GM12878 (cell line): ENCODE results near the gene STRN4. TPM values are rescaled to one million over a fixed set of nuclear protein-coding genes. Genes with fewer than 3 reads are reported as not detected.

Source experiments
- ATAC-seq: fragments of 200-7000 bp; cut with Tn5 transposase; 3 replicates; pipeline ENCODE4 v1.9.1; 2020; ENCODE audit warnings: mild to moderate bottlenecking, moderate library complexity
- BruUV-seq: library from RNA; stranded (reverse); fragments of 400-500 nt; replicated peaks from 2 replicates; lab custom pipeline; 2021; lab: Mats Ljungman, UMichigan
- CTCF ChIA-PET: fragments of 300-600 bp; sonication (Branson Sonifier 250); formaldehyde crosslinking; extraction: SDS; loops from one replicate; lab custom pipeline; 2021; ENCODE audit warnings: inconsistent platforms; lab: Yijun Ruan, JAX
- POLR2A ChIA-PET: fragments of 350-600 bp; formaldehyde crosslinking; extraction: SDS; loops from one replicate; lab custom pipeline; 2021; ENCODE audit warnings: inconsistent platforms; lab: Charles Lee
- RAD21 ChIA-PET: fragments of 300-600 bp; sonication (Branson Sonifier 250); formaldehyde crosslinking; loops from one replicate; lab custom pipeline; 2023; ENCODE audit warnings: antibody characterized with exemption; ENCODE audit not compliant: unreplicated experiment; lab: Charles Lee
- SMC1A ChIA-PET: fragments of 300-600 bp; sonication (Branson Sonifier 250); formaldehyde crosslinking; loops from one replicate; lab custom pipeline; 2023; ENCODE audit not compliant: unreplicated experiment, uncharacterized antibody; lab: Charles Lee
- DNase-seq: peaks from one replicate; pipeline ENCODE4 v3.0.0-alpha.2; 2011; ENCODE audit warnings: low read depth, low spot score
- FAIRE-seq: peaks from 3 replicates; lab custom pipeline; 2011; peaks lifted over from hg19 to GRCh38; lab: Jason Lieb, UNC
- H2AFZ ChIP-seq: 2 replicates; pipeline ENCODE4 v1.6.0; 2011; ENCODE audit warnings: low read depth, low read length, control low read depth; ENCODE audit not compliant: control insufficient read depth
- H3K27ac ChIP-seq: 2 replicates; pipeline ENCODE4 v1.5.1; 2011; ENCODE audit warnings: control low read depth; ENCODE audit not compliant: control insufficient read depth, insufficient read depth
- H3K27me3 ChIP-seq, 2 experiments: replicated peaks in 1 of 2; 2 replicates each; pipeline versions ENCODE4 v1.6.0 to v1.6.1; 2011; ENCODE audit warnings: low read length in 1 of 2; ENCODE audit not compliant: control insufficient read depth in 2 of 2, insufficient read depth in 2 of 2
- H3K36me3 ChIP-seq, 2 experiments: 2 replicates each; pipeline ENCODE4 v1.5.1; 2011; ENCODE audit warnings: low read length in 1 of 2; ENCODE audit not compliant: control insufficient read depth in 2 of 2, insufficient read depth in 2 of 2
- H3K4me1 ChIP-seq: 2 replicates; pipeline ENCODE4 v1.6.1; 2011; ENCODE audit warnings: mild to moderate bottlenecking, low read length, moderate library complexity, mixed read lengths; ENCODE audit not compliant: control insufficient read depth, insufficient read depth
- H3K4me2 ChIP-seq: 2 replicates; pipeline ENCODE4 v1.6.0; 2011; ENCODE audit warnings: control low read depth; ENCODE audit not compliant: control insufficient read depth, insufficient read depth
- H3K4me3 ChIP-seq: fragments of 200-600 bp; sonication (generic); 2 replicates; pipeline ENCODE4 v1.5.1; 2016
- H3K79me2 ChIP-seq: 2 replicates; pipeline ENCODE4 v1.6.0; 2011; ENCODE audit warnings: low read length; ENCODE audit not compliant: control insufficient read depth, insufficient read depth
- H3K9ac ChIP-seq: 2 replicates; pipeline ENCODE4 v1.8.0; 2011; ENCODE audit warnings: low read length, control low read depth, mixed read lengths; ENCODE audit not compliant: control insufficient read depth, insufficient read depth
- H3K9me3 ChIP-seq: replicated peaks from 3 replicates; pipeline ENCODE4 v1.5.1; 2011; ENCODE audit warnings: mild to moderate bottlenecking, low read length; ENCODE audit not compliant: control insufficient read depth, insufficient read depth
- H4K20me1 ChIP-seq: 2 replicates; pipeline ENCODE4 v1.6.0; 2011; ENCODE audit not compliant: control insufficient read depth, insufficient read depth
- BRCA1 ChIP-seq: IDR thresholded peaks from 2 replicates; pipeline ENCODE4 v1.6.1; 2011; ENCODE audit warnings: low read depth, low read length, improper control_type of control experiment
- EED ChIP-seq: sonication (generic); IDR thresholded peaks from 2 replicates; pipeline ENCODE4 v1.6.1; 2016; ENCODE audit warnings: antibody characterized with exemption, low read depth
- IRF5 ChIP-seq: fragments of 450-650 bp; IDR thresholded peaks from 2 replicates; pipeline ENCODE4 v1.6.1; 2017; ENCODE audit warnings: borderline replicate concordance
- KLF5 ChIP-seq: fragments of 450-650 bp; IDR thresholded peaks from 2 replicates; pipeline ENCODE4 v1.6.1; 2014; ENCODE audit warnings: mild to moderate bottlenecking; ENCODE audit not compliant: partially characterized antibody
- LARP7 ChIP-seq: fragments of 450-650 bp; IDR thresholded peaks from 2 replicates; pipeline ENCODE4 v1.6.1; 2017; ENCODE audit warnings: mild to moderate bottlenecking
- POLR2A ChIP-seq: IDR thresholded peaks from 2 replicates; pipeline ENCODE4 v1.6.1; 2011; ENCODE audit warnings: low read depth, mild to moderate bottlenecking, low read length
- RUNX3 ChIP-seq: IDR thresholded peaks from 2 replicates; pipeline ENCODE4 v1.6.1; 2012; ENCODE audit warnings: low read length, inconsistent platforms
- USF1 ChIP-seq: IDR thresholded peaks from 2 replicates; pipeline ENCODE4 v1.6.1; 2011; ENCODE audit warnings: borderline replicate concordance, low read depth, mild to moderate bottlenecking, moderate library complexity, mixed read lengths, low read length; ENCODE audit not compliant: insufficient read depth; ENCODE audit errors: extremely low read length
- ZZZ3 ChIP-seq: IDR thresholded peaks from 2 replicates; pipeline ENCODE4 v1.6.1; 2011; ENCODE audit warnings: low read depth; ENCODE audit not compliant: control insufficient read depth, insufficient read length
- WGBS: methylation state at CpG from one replicate; pipeline ENCODE4 v1.1.6; 2016; ENCODE audit warnings: low lambda C conversion rate; ENCODE audit not compliant: insufficient replicate concordance, insufficient coverage; ENCODE audit errors: missing lambda C conversion rate; 5-methylcytosine and 5-hydroxymethylcytosine counted together
- in situ Hi-C: fragments of 300-500 bp; cut with MboI; formaldehyde crosslinking; loops from 9 replicates; pipeline ENCODE4 v1.14.3; 2018; ENCODE audit warnings: mixed read lengths
- intact Hi-C: fragments of 100-400 bp; cut with micrococcal nuclease; formaldehyde crosslinking; loops from one replicate; pipeline ENCODE4 v1.14.2; 2022; ENCODE audit not compliant: unreplicated experiment
- polyA plus RNA-seq, 11 experiments: library from polyadenylated mRNA; depleted of rRNA in 4 of 11; unstranded in 6 of 11; stranded (reverse) in 5 of 11; fragments of >200 nt; fragmentation: Nextera tagmentation in 4 of 11; fragmentation: Illumina TruSeq in 1 of 11; extraction: Ambion mirVana in 4 of 11; extraction: Trizol in 1 of 11; gene quantifications; 1 replicate in 1 of 11; 2 replicates in 10 of 11; pipeline versions ENCODE4 v1.2.1 to v1.2.3, GENCODE V29; 2011 to 2016; ENCODE audit warnings: inconsistent platforms in 2 of 11, missing spikeins in 2 of 11, low read depth in 1 of 11
- total RNA-seq, 4 experiments: library from RNA; depleted of rRNA in 3 of 4; stranded (reverse); fragments of >200 nt in 3 of 4; fragmentation: Illumina TruSeq in 1 of 4; extraction: Trizol in 1 of 4; gene quantifications; 2 replicates each; pipeline versions ENCODE4 v1.2.1 to v1.2.3, GENCODE V29; 2013 to 2021
- TF ChIP-seq, protein P1 (sequence below): fragments of 450-650 bp; IDR thresholded peaks from 2 replicates; pipeline ENCODE4 v1.6.1; 2017; ENCODE audit warnings: mild to moderate bottlenecking, moderate library complexity

The STRN4 gene
- total and polyA plus RNA-seq, 10 of the 15 experiments (the other 5 are each of a cell fraction or from before 2014, with no cell fraction given), result 0.42 to 62.8 (median 22.5) TPM

GRCh38 chr19:46732966-46733689, 13.1 kb downstream of the STRN4 start (continued):
- TF ChIP-seq, protein P1, sequence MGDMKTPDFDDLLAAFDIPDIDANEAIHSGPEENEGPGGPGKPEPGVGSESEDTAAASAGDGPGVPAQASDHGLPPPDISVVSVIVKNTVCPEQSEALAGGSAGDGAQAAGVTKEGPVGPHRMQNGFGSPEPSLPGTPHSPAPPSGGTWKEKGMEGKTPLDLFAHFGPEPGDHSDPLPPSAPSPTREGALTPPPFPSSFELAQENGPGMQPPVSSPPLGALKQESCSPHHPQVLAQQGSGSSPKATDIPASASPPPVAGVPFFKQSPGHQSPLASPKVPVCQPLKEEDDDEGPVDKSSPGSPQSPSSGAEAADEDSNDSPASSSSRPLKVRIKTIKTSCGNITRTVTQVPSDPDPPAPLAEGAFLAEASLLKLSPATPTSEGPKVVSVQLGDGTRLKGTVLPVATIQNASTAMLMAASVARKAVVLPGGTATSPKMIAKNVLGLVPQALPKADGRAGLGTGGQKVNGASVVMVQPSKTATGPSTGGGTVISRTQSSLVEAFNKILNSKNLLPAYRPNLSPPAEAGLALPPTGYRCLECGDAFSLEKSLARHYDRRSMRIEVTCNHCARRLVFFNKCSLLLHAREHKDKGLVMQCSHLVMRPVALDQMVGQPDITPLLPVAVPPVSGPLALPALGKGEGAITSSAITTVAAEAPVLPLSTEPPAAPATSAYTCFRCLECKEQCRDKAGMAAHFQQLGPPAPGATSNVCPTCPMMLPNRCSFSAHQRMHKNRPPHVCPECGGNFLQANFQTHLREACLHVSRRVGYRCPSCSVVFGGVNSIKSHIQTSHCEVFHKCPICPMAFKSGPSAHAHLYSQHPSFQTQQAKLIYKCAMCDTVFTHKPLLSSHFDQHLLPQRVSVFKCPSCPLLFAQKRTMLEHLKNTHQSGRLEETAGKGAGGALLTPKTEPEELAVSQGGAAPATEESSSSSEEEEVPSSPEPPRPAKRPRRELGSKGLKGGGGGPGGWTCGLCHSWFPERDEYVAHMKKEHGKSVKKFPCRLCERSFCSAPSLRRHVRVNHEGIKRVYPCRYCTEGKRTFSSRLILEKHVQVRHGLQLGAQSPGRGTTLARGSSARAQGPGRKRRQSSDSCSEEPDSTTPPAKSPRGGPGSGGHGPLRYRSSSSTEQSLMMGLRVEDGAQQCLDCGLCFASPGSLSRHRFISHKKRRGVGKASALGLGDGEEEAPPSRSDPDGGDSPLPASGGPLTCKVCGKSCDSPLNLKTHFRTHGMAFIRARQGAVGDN, result no peak
- TF ChIP-seq LARP7 (no peak), ZZZ3 (no peak)

- no peak overlapping the region for H2AFZ ChIP-seq
- WGBS, result 73% methylated on average over 28 of the region's 28 CpGs
- H3K4me3 ChIP-seq, result no peak overlapping the region
- intact Hi-C loops, result no loop called here
- no peak for FAIRE-seq
- POLR2A ChIA-PET, result interaction anchor here (0.6 kb wide), 1 partner anchor 69 kb away, joined by 6 read pairs; no protein-coding TSS in a partner anchor
- peaks cover 10% of the 10 kb centered on the region for H3K4me1 ChIP-seq
- H4K20me1 ChIP-seq, result no peaks in the 10 kb centered on the region; the same call in none of the 2 replicates
- no peak overlapping the region for H3K9ac ChIP-seq
- TF ChIP-seq IRF5, result no peak
- TF ChIP-seq USF1, result no peak
- 0 out of 2 replicates have a peak, but pooled peaks have one; percentile 14 for TF ChIP-seq EED
- peak; percentile 71 for TF ChIP-seq RUNX3
- TF ChIP-seq POLR2A, result peak; percentile 50
- TF ChIP-seq BRCA1, result no peak
- no peak for TF ChIP-seq KLF5
- no peaks in the 10 kb centered on the region for H3K9me3 ChIP-seq
- H3K79me2 ChIP-seq, result peaks cover 3% of the 10 kb centered on the region; the same call in 1 of the 2 replicates
- no TSS peak for BruUV-seq
- ATAC-seq, result no peak
- H3K4me2 ChIP-seq, result no peak overlapping the region
- H3K27ac ChIP-seq, result no peak overlapping the region
- no peak for DNase-seq
- H3K36me3 ChIP-seq, result peaks cover 41 to 63% of the 10 kb centered on the region in 2 experiments
- SMC1A ChIA-PET, result no interaction called here
- CTCF ChIA-PET, result interaction anchor here (6.0 kb wide), 1 partner anchor 28 kb away, joined by 78 read pairs; no protein-coding TSS in a partner anchor
- in situ Hi-C loops, result no loop called here
- no peaks in the 10 kb centered on the region for H3K27me3 ChIP-seq
- RAD21 ChIA-PET, result interaction anchor here (0.6 kb wide), 1 partner anchor 67 kb away, joined by 3 read pairs; no protein-coding TSS in a partner anchor
Observed at GRCh38 chr19:46732172-46732938, 13.9 kb downstream of the STRN4 start.
